ENCODE results near the gene TRAM2. TPM values are rescaled to one million over a fixed set of nuclear protein-coding genes. Genes with fewer than 3 reads are reported as not detected.

Gene TRAM2
- total RNA-seq, 2 donors from 2014 or later, result 7.2 to 22.4 TPM

DNA sequence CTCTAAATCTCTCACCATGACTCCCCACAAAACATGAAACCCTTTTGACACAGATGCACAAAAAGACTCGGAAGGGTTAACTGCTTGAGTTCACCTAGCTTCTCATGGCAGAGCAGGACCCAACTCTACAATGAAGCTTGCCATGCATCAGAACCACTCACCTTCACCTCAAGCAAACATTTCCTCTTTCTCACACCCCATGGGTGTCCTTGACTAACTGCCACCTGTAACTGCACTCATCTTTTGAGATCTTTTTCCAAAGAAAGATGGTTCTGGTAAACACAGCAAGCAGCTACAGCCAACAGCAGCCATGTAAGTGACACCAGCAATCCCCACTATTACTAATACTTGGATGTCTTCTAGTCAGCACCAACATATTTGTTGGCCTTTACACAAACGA is 80.2 kb downstream of the TRAM2 start:
- no peaks in the 10 kb centered on the region for H3K9me3 ChIP-seq
- H3K27me3 ChIP-seq (replicated peaks; ENCODE audit: insufficient read depth), result no peaks in the 10 kb centered on the region
- no peak overlapping the region for H3K27ac ChIP-seq
- TF ChIP-seq POLR2AphosphoS5 (IDR thresholded peaks at IDR 0.05) (no peak), CTCF (IDR thresholded peaks at IDR 0.05) (no peak), POLR2A (IDR thresholded peaks at IDR 0.05) (no peak)
- no peak overlapping the region for H3K4me3 ChIP-seq
- intact Hi-C loops (cut with DNase I), result loop anchor here (5.0 to 10.0 kb wide), 2 partner anchors 81 to 168 kb away; partner anchors contain the start of gene TRAM2
- no peak for DNase-seq (ENCODE audit: low spot score)
- 95% methylated on average over 2 of the region's 2 CpGs for WGBS
- no peaks in the 10 kb centered on the region for H3K4me1 ChIP-seq (replicated peaks)
- no peaks in the 10 kb centered on the region for H3K36me3 ChIP-seq

GRCh38 chr6:52495922-52496321 is 80.9 kb downstream of the TRAM2 start:
- H3K27me3 ChIP-seq (replicated peaks; ENCODE audit: insufficient read depth), result no peaks in the 10 kb centered on the region
- no peak for DNase-seq (ENCODE audit: low spot score)
- no peaks in the 10 kb centered on the region for H3K36me3 ChIP-seq
- 62% methylated on average over 3 of the region's 3 CpGs for WGBS
- H3K4me1 ChIP-seq (replicated peaks), result no peaks in the 10 kb centered on the region
- no peaks in the 10 kb centered on the region for H3K9me3 ChIP-seq
- no peak overlapping the region for H3K27ac ChIP-seq
- intact Hi-C loops (cut with DNase I), result loop anchor here (5.0 to 10.0 kb wide), 2 partner anchors 81 to 169 kb away; partner anchors contain the start of gene TRAM2
- H3K4me3 ChIP-seq, result no peak overlapping the region
- no peak for TF ChIP-seq POLR2A (IDR thresholded peaks at IDR 0.05)
- no peak for TF ChIP-seq CTCF (IDR thresholded peaks at IDR 0.05)
- TF ChIP-seq POLR2AphosphoS5 (IDR thresholded peaks at IDR 0.05), result no peak

DNA sequence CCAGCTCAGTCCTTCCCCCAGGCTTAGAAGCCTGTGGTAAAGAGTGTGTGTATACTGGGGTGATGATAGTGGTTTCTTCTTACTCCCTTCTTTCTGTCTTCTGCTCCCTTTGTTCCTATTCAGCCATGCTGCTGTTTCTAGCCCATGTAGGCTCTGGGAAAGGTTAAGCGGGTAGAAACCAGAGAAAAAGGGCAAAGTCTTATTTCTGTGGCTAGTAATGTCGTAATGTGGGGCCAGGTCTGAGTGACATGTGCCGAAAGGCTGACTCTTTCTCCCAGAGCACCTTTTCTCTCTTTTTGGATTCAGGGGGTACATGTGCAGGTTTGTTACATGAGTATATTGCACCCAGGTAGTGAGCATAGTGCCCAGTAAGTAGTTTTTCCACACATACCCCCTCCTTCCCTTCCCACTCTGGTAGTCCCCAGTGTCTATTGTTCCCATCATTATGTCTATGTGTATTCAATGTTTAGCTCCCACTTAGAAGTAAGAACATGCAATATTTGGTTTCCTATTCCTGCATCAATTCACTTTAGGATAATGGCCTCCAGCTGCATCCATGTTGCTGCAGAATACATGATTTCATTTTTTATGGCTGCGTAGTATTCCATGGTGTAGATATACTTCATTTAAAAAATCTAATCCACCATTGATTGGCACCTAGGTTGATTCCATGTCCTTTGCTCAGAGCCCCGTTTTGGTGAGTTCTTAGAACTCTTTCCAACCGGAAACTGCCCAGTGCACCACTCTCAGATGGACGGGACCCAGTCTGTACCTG is 82.4 kb downstream of the TRAM2 start:
- intact Hi-C loops (cut with DNase I), result loop anchor here (5.0 to 10.0 kb wide), 2 partner anchors 83 to 170 kb away; partner anchors contain the start of gene TRAM2
- 95% methylated on average over 7 of the region's 7 CpGs for WGBS
- Histone ChIP-seq H3K9me3 (no peaks in the 10 kb centered on the region), H3K4me3 (no peak overlapping the region), H3K36me3 (no peaks in the 10 kb centered on the region), H3K27ac (no peak overlapping the region), H3K4me1 (replicated peaks) (no peaks in the 10 kb centered on the region), H3K27me3 (replicated peaks; ENCODE audit: insufficient read depth) (no peaks in the 10 kb centered on the region)
- TF ChIP-seq POLR2A (IDR thresholded peaks at IDR 0.05), result no peak
- no peak for TF ChIP-seq CTCF (IDR thresholded peaks at IDR 0.05)
- no peak for TF ChIP-seq POLR2AphosphoS5 (IDR thresholded peaks at IDR 0.05)
- DNase-seq (ENCODE audit: low spot score), result no peak

DNA sequence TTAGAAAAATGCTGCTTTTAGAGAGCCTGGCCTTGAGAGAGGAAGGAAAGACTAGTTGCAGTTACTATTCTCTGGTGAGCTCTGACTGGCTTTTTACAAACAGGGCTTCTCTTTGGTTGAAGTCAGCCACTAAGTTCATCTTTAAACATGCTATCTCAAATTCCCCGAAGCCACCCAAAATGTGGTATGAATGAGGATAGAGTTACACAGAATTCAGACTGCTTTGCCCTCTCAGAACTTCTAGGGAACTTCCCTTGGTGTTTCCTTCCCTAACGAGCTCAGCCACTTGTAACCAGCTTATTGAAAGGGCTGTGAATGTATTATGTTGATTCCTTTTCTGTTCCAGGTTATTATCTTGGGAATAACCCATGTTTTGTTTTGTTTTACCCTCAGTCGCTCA is 83.2 kb downstream of the TRAM2 start:
- H3K4me3 ChIP-seq, result no peak overlapping the region
- TF ChIP-seq CTCF (IDR thresholded peaks at IDR 0.05), result no peak
- TF ChIP-seq POLR2A (IDR thresholded peaks at IDR 0.05), result no peak
- no peak for TF ChIP-seq POLR2AphosphoS5 (IDR thresholded peaks at IDR 0.05)
- H3K9me3 ChIP-seq, result no peaks in the 10 kb centered on the region
- H3K4me1 ChIP-seq (replicated peaks), result no peaks in the 10 kb centered on the region
- no peak for DNase-seq (ENCODE audit: low spot score)
- intact Hi-C loops (cut with DNase I), result loop anchor here (10.0 kb wide), 1 partner anchor 171 kb away; no protein-coding TSS in a partner anchor
- no peak overlapping the region for H3K27ac ChIP-seq
- no peaks in the 10 kb centered on the region for H3K27me3 ChIP-seq (replicated peaks; ENCODE audit: insufficient read depth)
- WGBS, result 77% methylated on average over 3 of the region's 3 CpGs
- no peaks in the 10 kb centered on the region for H3K36me3 ChIP-seq
